22Rv1 (cell line): ENCODE measurements around the gene PNPO.

ENCODE experiments used
- H3K27ac ChIP-seq: fragments of 450-650 bp; 2 replicates; pipeline ENCODE4 v1.5.1; 2017
- ZFX ChIP-seq: fragments of 450-650 bp; IDR thresholded peaks from 2 replicates; pipeline ENCODE4 v1.6.1; 2017; ENCODE audit warnings: antibody characterized with exemption, borderline replicate concordance
- TF ChIP-seq, protein P1 (sequence below): fragments of 450-650 bp; IDR thresholded peaks from 2 replicates; pipeline ENCODE4 v1.5.1; 2017; ENCODE audit warnings: mild to moderate bottlenecking

PNPO gene

DNA sequence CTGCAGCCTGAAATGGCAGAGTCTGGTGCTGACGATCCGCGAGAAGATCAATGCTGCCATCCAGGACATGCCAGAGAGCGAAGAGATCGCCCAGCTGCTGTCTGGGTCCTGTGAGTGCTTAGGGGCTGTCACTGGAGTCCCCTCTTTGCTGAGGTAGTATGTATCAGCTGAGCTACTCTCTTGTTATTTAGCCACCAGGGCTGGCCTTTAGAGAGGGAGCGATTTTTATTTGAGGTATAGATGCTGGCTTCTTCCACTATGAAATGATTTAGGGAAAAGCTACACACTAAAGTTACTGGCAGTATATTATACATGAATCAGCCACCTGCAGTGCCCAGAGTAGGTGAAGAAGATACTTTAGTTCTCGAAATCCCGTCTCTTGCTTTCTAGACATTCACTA is 32.2 kb downstream of the PNPO start:
- no peak overlapping the region for H3K27ac ChIP-seq
- no peak for TF ChIP-seq ZFX
- TF ChIP-seq, protein P1, sequence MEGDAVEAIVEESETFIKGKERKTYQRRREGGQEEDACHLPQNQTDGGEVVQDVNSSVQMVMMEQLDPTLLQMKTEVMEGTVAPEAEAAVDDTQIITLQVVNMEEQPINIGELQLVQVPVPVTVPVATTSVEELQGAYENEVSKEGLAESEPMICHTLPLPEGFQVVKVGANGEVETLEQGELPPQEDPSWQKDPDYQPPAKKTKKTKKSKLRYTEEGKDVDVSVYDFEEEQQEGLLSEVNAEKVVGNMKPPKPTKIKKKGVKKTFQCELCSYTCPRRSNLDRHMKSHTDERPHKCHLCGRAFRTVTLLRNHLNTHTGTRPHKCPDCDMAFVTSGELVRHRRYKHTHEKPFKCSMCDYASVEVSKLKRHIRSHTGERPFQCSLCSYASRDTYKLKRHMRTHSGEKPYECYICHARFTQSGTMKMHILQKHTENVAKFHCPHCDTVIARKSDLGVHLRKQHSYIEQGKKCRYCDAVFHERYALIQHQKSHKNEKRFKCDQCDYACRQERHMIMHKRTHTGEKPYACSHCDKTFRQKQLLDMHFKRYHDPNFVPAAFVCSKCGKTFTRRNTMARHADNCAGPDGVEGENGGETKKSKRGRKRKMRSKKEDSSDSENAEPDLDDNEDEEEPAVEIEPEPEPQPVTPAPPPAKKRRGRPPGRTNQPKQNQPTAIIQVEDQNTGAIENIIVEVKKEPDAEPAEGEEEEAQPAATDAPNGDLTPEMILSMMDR = no peak

DNA sequence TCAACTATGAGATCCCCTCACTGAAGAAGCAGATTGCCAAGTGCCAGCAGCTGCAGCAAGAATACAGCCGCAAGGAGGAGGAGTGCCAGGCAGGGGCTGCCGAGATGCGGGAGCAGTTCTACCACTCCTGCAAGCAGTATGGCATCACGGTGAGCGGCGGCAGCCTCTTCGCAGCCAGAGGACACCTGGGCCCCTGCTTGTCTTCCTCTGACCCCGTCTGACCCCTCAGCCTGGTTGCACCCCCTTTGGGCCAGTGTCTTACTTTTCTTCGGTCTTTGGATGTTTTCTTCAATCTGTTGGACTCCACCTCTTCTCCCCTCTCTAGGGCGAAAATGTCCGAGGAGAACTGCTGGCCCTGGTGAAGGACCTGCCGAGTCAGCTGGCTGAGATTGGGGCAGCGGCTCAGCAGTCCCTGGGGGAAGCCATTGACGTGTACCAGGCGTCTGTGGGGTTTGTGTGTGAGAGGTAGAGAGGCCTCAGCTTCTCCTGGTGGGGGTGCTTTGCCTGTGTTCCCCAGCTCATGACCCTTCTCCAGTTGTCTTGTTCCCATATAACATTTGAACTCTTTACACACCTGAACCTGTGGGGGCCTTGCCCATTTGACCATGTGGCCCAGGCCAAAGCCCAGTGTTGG is 33.9 kb downstream of the PNPO start:
- TF ChIP-seq ZFX = no peak
- TF ChIP-seq, protein P1 = no peak
- no peak overlapping the region for H3K27ac ChIP-seq

- H3K27ac ChIP-seq = no peak overlapping the region
- no peak for TF ChIP-seq ZFX
- TF ChIP-seq, protein P1 = no peak
Measured at GRCh38 chr17:47975823-47976205, 34.4 kb downstream of the PNPO start.

DNA sequence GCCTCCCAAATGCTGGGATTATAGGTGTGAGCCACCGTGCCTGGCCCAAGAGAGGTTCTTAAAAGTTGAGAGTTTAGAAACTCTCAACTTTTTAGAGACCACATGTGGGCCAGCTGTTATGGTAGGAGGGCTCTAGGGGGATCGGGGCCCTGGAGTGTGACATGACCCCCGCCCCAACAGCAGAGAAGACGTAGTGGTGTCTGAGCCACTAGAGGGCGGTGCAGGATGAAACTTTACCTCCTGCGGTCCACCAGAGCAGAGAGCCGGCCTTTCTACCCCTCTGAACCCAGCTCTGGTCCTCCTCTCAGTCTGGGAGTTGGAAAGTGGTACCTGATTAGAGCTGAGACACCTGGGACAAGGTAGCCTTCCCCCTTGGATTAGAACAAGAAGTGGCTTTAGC is 37.0 kb downstream of the PNPO start:
- no peak overlapping the region for H3K27ac ChIP-seq
- no peak for TF ChIP-seq ZFX
- TF ChIP-seq, protein P1 = peak; percentile 78

DNA sequence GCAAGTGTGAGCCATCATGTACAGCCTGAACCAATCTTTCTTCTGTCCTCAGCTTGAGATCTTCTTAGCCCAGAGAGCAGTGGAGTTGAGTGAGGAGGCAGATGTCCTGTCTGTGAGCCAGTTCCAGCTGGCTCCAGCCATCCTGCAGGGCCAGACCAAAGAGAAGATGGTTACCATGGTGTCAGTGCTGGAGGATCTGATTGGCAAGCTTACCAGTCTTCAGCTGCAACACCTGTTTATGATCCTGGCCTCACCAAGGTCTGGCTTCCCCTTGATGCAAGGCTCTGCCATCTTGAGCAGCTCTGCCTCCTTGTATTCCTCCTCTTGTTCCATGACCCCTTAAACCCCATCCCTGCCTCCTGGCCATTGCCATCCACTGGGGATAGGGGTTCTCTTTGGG is 39.2 kb downstream of the PNPO start:
- no peak overlapping the region for H3K27ac ChIP-seq
- no peak for TF ChIP-seq ZFX
- TF ChIP-seq, protein P1 = no peak

GRCh38 chr17:47981462-47981861 is 40.1 kb downstream of the PNPO start:
- TF ChIP-seq, protein P1 = no peak
- TF ChIP-seq ZFX = no peak
- H3K27ac ChIP-seq = no peak overlapping the region

GRCh38 chr17:47982091-47982617 is 40.8 kb downstream of the PNPO start:
- TF ChIP-seq, protein P1 = no peak
- TF ChIP-seq ZFX = no peak
- no peak overlapping the region for H3K27ac ChIP-seq
